Heart left ventricle (tissue), 16 donors: Measurements from ENCODE around the gene ITGBL1. TPM values are rescaled to one million over a fixed set of nuclear protein-coding genes. Genes with fewer than 3 reads are reported as not detected.

Experiments used
- ATAC-seq, 4 donors: fragments of 200-7000 bp; cut with Tn5 transposase; one replicate each; pipeline ENCODE4 v1.9.1; 2020 to 2022; ENCODE audit warnings: moderate library complexity in 4 of 4, mild to moderate bottlenecking in 3 of 4, moderate number of reproducible peaks in 1 of 4
- DNase-seq, 5 donors: peaks; one replicate each; pipeline ENCODE4 v3.0.0-alpha.2; 2020
- H3K27ac ChIP-seq, 12 donors: fragments of 200-600 bp; sonication (generic) in 4 of 12; one replicate each; pipeline versions ENCODE4 v1.5.0 to v1.8.0; 2016 to 2022; ENCODE audit warnings: mild to moderate bottlenecking in 2 of 12
- H3K27me3 ChIP-seq, 9 donors: fragments of 200-600 bp; sonication (generic) in 2 of 9; one replicate each; pipeline versions ENCODE4 v1.5.1 to v1.8.0; 2016 to 2022; ENCODE audit warnings: mild to moderate bottlenecking in 3 of 9
- H3K36me3 ChIP-seq, 9 donors: fragments of 200-600 bp; sonication (generic) in 2 of 9; one replicate each; pipeline versions ENCODE4 v1.5.0 to v1.8.0; 2018 to 2022; ENCODE audit warnings: mild to moderate bottlenecking in 2 of 9
- H3K4me1 ChIP-seq, 12 donors: fragments of 200-600 bp; sonication (generic) in 4 of 12; one replicate each; pipeline versions ENCODE4 v1.5.0 to v1.8.0; 2016 to 2022; ENCODE audit warnings: mild to moderate bottlenecking in 3 of 12
- H3K4me3 ChIP-seq, 12 donors: fragments of 200-600 bp; sonication (generic) in 4 of 12; one replicate each; pipeline versions ENCODE4 v1.5.0 to v1.8.0; 2017 to 2022; ENCODE audit warnings: mild to moderate bottlenecking in 9 of 12, moderate library complexity in 4 of 12
- H3K9me3 ChIP-seq, 12 donors: fragments of 200-600 bp; sonication (generic) in 4 of 12; one replicate each; pipeline versions ENCODE4 v1.5.0 to v1.8.0; 2016 to 2022; ENCODE audit warnings: mild to moderate bottlenecking in 1 of 12
- CTCF ChIP-seq, 12 donors: fragments of 200-600 bp; sonication (generic) in 4 of 12; IDR thresholded peaks; one replicate each; pipeline versions ENCODE4 v1.5.0 to v1.8.0; 2018 to 2022; ENCODE audit warnings: antibody characterized with exemption in 12 of 12, mild to moderate bottlenecking in 5 of 12
- POLR2A ChIP-seq, 2 donors: fragments of 450-650 bp; IDR thresholded peaks; one replicate each; pipeline ENCODE4 v1.6.1; 2017; ENCODE audit warnings: antibody characterized with exemption in 2 of 2, mild to moderate bottlenecking in 2 of 2, moderate library complexity in 2 of 2
- WGBS, 4 donors: extraction: QIAGEN DNeasy Blood & Tissue Kit in 2 of 4; methylation state at CpG; one replicate each; pipeline versions ENCODE4 v1.1.5 to v1.1.7; 2013 to 2018; 5-methylcytosine and 5-hydroxymethylcytosine counted together
- intact Hi-C, 10 donors: fragments of 100-400 bp; cut with DNase I; formaldehyde crosslinking; loops; one replicate each; pipeline versions ENCODE4 v1.11.1 to v1.14.2; 2022
- polyA plus RNA-seq, 2 donors: library from polyadenylated mRNA; stranded (reverse); fragments of 200-250 nt; gene quantifications; one replicate each; pipeline ENCODE4 v1.2.3, GENCODE V29; 2013
- total RNA-seq, 9 donors: library from RNA; depleted of rRNA in 2 of 9; stranded (reverse); fragments of >200 nt in 2 of 9; fragmentation: NEBNext Ultra II Directional in 3 of 9; extraction: Animal tissue kit (Norgen Biotek cat#: 25700) in 3 of 9; gene quantifications; one replicate each; pipeline versions ENCODE4 v1.1.0 to v1.2.4, GENCODE V29; 2016 to 2023
- donor health status: ischemic (EF 13 %, LVEDD 7.1; RV severe dilation, severe dysfunction).
- donor health status: healthy with polysubstance abuse.
- donor health status: DM: no; HTN: yes; CAD: no.
- donor health status: DM: no; HTN: no; CAD: no.
- donor health status: ischemic (EF 25% LVEDD 6.9; RV normal size, moderate dysfunction).
- donor health status: ischemic (EF 25% LVEDD 5.7; RV mildly dilated, moderate dysfunction).
- donor health status: healthy.
- donor health status: DM: yes; HTN: yes; CAD: no.
- donor health status: ischemic (EF 35%, LVEDD 5.7; RV mildly dilated, moderate dysfunction).
- donor health status: nonischemic (EF 11% LVEDD 7.7; RV severe dilation, severe dysfunction).
- donor health status: DM: yes; HTN: yes; CAD: no.
- donor health status: PGD.
- donor health status: ischemic (EF 29% LVEDD 5.4; RV normal size, mild dysfunction).
- donor health status: nonischemic (EF 23%, LVEDD 6.1; RV moderate dilation, normal function).

ITGBL1 gene
- total and polyA plus RNA-seq, 11 donors, result 0.15 to 5.9 (median 2.5) TPM

GRCh38 chr13:101703081-101703480, 250.6 kb downstream of the ITGBL1 start:
- Histone ChIP-seq H3K4me3 (no peak overlapping the region), H3K4me1 (peaks cover 0 to 14% (median 0%) of the 10 kb centered on the region in 12 donors), H3K36me3 (no peaks in the 10 kb centered on the region), H3K27ac (no peak overlapping the region), H3K9me3 (no peaks in the 10 kb centered on the region), H3K27me3 (no peaks in the 10 kb centered on the region)
- no peak for ATAC-seq
- TF ChIP-seq CTCF (IDR thresholded peaks at IDR 0.05) (no peak), POLR2A (IDR thresholded peaks at IDR 0.05) (no peak)
- DNase-seq, result no peak
- intact Hi-C loops, result loop anchor here in 1 of 10 donors (5.0 kb wide), 1 partner anchor 186 kb away; no protein-coding TSS in a partner anchor
- WGBS, 4 donors, result 79 to 89% (median 87%) methylated on average over 1 of the region's 1 CpG

- 52 to 81% (median 63%) methylated on average over 3 of the region's 3 CpGs for WGBS, 4 donors
- TF ChIP-seq POLR2A (IDR thresholded peaks at IDR 0.05) (no peak), CTCF (IDR thresholded peaks at IDR 0.05) (no peak)
Observed at GRCh38 chr13:101703838-101704237, 251.4 kb downstream of the ITGBL1 start.

GRCh38 chr13:101706651-101707050, 254.2 kb downstream of the ITGBL1 start:
- no peak overlapping the region for H3K4me3 ChIP-seq
- H3K27ac ChIP-seq, result peak overlapping the region in 1 of 12 donors; percentile 38
- no peaks in the 10 kb centered on the region for H3K27me3 ChIP-seq
- peaks cover 0 to 14% (median 0%) of the 10 kb centered on the region in 12 donors for H3K4me1 ChIP-seq
- ATAC-seq, result peak in 1 of 4 donors; percentile 53
- intact Hi-C loops, result no loop called here
- H3K36me3 ChIP-seq, result no peaks in the 10 kb centered on the region
- no peaks in the 10 kb centered on the region for H3K9me3 ChIP-seq
- 22 to 44% (median 32%) methylated on average over 6 of the region's 6 CpGs for WGBS, 4 donors
- TF ChIP-seq CTCF (IDR thresholded peaks at IDR 0.05), result no peak
- peak in 1 of 5 donors; percentile 52 for DNase-seq

More at GRCh38 chr13:101703838-101704237, 251.4 kb downstream of the ITGBL1 start:
- no peak overlapping the region for H3K27ac ChIP-seq
- H3K9me3 ChIP-seq, result no peaks in the 10 kb centered on the region
- ATAC-seq (no peak), DNase-seq (no peak)
- H3K27me3 ChIP-seq, result no peaks in the 10 kb centered on the region
- H3K36me3 ChIP-seq, result no peaks in the 10 kb centered on the region
- no peak overlapping the region for H3K4me3 ChIP-seq
- intact Hi-C loops, result loop anchor here in 1 of 10 donors (5.0 kb wide), 1 partner anchor 187 kb away; no protein-coding TSS in a partner anchor
- H3K4me1 ChIP-seq, result peaks cover 0 to 14% (median 0%) of the 10 kb centered on the region in 12 donors

GRCh38 chr13:101707659-101708058, 255.2 kb downstream of the ITGBL1 start:
- H3K36me3 ChIP-seq, result no peaks in the 10 kb centered on the region
- no peak overlapping the region for H3K27ac ChIP-seq
- H3K9me3 ChIP-seq, result no peaks in the 10 kb centered on the region
- 72 to 83% (median 78%) methylated on average over 2 of the region's 2 CpGs for WGBS, 4 donors
- H3K4me1 ChIP-seq, result peaks cover 0 to 14% (median 0%) of the 10 kb centered on the region in 12 donors
- intact Hi-C loops, result no loop called here
- ATAC-seq (no peak), DNase-seq (no peak)
- TF ChIP-seq POLR2A (IDR thresholded peaks at IDR 0.05), result no peak
- no peak for TF ChIP-seq CTCF (IDR thresholded peaks at IDR 0.05)
- no peak overlapping the region for H3K4me3 ChIP-seq
- no peaks in the 10 kb centered on the region for H3K27me3 ChIP-seq
